H1 (cell line): Measurements from ENCODE around the gene RNU6-9. TPM values are rescaled to one million over a fixed set of nuclear protein-coding genes. Genes with fewer than 3 reads are reported as not detected.

ENCODE experiments used
- EZH2 ChIP-seq: fragments of 200-600 bp; sonication (generic); IDR thresholded peaks from 2 replicates; pipeline ENCODE4 v1.7.1; 2012; ENCODE audit warnings: low read depth, mild to moderate bottlenecking, moderate library complexity, low read length, inconsistent platforms; ENCODE audit not compliant: severe bottlenecking
- FOSL1 ChIP-seq: IDR thresholded peaks from 2 replicates; pipeline ENCODE4 v1.6.1; 2011; ENCODE audit warnings: mild to moderate bottlenecking, low read depth, low read length, moderate library complexity; ENCODE audit not compliant: insufficient read depth
- POU5F1 ChIP-seq: IDR thresholded peaks from 2 replicates; pipeline ENCODE4 v1.6.1; 2011; ENCODE audit warnings: low read depth, mild to moderate bottlenecking, low read length, moderate library complexity
- RNF2 ChIP-seq: fragments of 200-900, 300-1000 bp; sonication (generic); IDR thresholded peaks from 2 replicates; pipeline ENCODE4 v1.7.1; 2016; ENCODE audit warnings: borderline replicate concordance, low read depth, mild to moderate bottlenecking, antibody characterized with exemption, low read length; ENCODE audit not compliant: poor library complexity, severe bottlenecking; ENCODE audit errors: missing control alignments
- polyA plus RNA-seq, 7 experiments: library from polyadenylated mRNA; depleted of rRNA in 3 of 7; stranded (reverse) in 5 of 7; unstranded in 2 of 7; fragments of >200 nt in 5 of 7; fragments of 200-250 nt in 2 of 7; gene quantifications; 1 replicate in 5 of 7; 2 replicates in 1 of 7; 4 replicates in 1 of 7; pipeline versions ENCODE4 v1.2.1 to v1.2.3, GENCODE V29; 2011 to 2013; ENCODE audit warnings: missing spikeins in 2 of 7, mixed read lengths in 2 of 7
- total RNA-seq: library from RNA; stranded (reverse); fragmentation: NEBNext Ultra II Directional; extraction: Animal tissue kit (Norgen Biotek cat#: 25700); gene quantifications from 2 replicates; pipeline ENCODE4 v1.2.1, GENCODE V29; 2021

Gene RNU6-9
- total and polyA plus RNA-seq, 2 of the 8 experiments (the other 6 are each of a cell fraction or from before 2014, with no cell fraction given): not detected

DNA sequence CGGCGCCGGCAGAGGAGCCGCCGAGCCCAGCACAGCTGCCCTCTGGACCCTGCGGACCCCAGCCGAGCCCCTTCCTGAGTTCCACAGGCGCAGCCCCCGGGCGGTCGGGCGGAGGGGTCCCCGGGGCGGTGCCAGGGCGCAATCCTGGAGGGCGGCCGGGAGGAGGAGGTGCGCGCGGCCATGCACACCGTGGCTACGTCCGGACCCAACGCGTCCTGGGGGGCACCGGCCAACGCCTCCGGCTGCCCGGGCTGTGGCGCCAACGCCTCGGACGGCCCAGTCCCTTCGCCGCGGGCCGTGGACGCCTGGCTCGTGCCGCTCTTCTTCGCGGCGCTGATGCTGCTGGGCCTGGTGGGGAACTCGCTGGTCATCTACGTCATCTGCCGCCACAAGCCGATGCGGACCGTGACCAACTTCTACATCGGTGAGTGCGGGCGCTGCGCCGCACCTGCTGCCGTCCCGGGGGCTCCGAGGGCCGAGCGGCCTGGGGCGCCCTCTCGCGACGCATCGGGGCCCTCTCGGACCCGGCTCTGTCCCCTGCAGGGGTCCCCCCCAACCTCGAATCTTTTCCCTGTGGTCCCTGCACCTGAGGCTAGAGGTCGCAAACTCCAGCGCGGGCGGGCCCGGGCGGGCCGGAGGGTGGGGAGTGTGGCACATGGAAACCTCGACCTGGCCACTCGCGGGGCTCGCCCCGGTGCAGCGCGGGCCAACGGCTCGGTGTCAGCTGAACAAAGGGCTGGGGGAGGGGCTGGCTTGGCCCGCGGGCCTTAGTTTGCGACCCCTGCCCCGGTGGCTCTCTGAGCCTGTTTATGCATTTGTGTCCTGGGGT lies 24.3 kb downstream of the RNU6-9 start, which contains the start of gene KISS1R (continued):
- TF ChIP-seq RNF2 (no peak), FOSL1 (no peak), EZH2 (peak; percentile 23), POU5F1 (no peak)
- TF ChIP-seq, all 59 proteins: peak for 18
